ENCODE data around the gene MBOAT1.
A peak's percentile ranks its signal among the peaks of the same experiment; 100 is the strongest.

Gene MBOAT1

DNA sequence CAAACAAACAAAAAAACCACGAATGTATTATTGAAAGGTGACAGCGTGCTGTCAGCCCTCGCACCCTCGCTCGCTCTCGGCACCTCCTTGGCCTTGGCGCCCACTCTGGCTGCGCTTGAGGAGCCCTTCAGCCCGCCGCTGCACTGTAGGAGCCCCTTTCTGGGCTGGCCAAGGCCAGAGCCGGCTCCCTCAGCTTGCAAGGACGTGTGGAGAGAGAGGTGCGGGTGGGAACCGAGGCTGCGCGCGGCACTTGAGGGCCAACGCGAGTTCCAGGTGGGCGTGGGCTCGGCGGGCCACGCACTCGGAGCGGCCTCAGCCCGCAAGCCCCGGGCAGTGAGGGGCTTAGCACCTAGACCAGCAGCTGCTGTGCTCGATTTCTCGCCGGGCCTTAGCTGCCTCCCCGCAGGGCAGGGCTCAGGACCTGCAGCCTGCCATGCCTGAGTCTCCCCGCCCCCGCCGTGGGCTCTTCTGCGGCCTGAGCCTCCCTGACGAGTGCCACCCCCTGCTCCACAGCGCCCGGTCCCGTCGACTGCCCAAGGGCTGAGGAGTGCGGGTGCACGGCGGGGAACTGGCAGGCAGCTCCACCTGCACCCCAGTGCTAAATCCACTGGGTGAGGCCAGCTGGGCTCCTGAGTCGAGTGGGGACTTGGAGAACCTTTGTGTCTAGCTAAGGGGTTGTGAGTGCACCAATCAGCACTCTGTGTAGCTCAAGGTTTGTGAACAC is 20.9 kb upstream of the MBOAT1 start:
- no peak for DNase-seq

DNA sequence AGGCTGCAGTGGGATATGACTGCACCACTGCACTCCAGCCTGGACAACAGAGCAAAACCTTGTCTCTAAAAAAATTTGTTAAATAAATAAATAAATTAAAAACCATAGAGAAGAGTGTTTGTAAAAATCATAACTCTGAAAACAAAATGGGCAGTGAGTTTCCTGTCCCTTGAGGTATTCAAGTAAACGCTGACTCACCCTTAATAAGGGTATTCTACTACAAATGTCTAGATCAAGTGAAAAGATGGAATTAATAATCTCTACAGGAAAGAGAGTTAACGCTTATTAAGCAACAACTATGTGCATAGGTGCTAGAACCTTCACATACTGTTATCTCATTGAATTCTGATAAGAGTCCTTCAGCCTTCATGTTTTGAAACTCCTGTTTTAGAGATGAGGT is 19.9 kb upstream of the MBOAT1 start:
- no peak for DNase-seq

DNA sequence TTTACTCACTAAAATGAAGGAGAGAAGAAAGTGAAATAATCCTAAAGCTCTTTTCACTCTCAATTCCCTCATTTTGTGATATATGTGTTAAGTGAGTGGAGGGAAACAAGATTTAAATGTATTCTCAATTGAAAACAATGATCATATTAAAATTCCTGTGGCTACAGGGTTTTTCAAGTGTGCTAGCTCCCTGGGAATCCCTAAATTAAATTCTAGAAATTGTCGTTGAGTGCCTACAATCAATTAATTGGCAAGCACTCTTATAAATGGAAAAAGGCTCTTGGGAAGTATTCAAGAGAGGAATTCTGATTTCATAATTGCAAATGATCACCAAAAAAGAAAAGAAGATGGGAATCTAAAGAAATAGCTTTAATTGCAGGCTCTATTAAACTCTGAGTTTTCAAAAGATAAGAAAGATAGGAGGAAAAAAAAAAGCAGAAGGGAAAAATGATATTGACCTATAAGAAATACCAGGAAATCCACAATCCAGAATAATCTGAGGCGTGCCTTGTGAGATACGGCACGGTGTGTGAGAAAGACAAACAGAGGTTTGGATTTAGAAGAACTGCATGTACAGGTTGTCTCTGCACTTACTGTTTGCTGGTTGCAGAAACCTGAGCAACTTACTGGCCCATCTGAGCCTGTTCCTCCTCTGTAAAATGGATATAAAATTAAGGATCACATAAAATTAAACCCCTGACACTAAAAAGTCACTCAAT is 18.3 kb upstream of the MBOAT1 start:
- DNase-seq: no peak

DNA sequence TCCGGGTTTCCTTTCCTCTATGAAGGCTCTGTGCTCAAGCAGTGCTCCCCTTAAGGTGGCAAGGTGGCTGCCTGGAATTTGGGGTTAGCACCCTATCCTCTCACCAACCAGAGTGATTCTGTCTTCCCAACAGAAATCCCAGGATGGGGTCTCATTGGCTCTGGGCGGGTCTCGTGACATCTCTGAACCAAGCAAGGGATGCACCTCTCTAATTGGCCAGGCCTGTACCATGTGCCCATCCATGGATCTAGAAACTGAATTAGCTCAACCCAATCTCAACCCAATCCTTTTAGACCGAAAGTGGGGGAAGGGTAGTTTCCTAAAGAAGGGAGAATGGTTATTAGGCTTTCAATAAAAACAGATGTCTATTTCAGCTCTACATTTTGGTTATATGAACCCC is 17.6 kb upstream of the MBOAT1 start:
- DNase-seq: no peak

DNA sequence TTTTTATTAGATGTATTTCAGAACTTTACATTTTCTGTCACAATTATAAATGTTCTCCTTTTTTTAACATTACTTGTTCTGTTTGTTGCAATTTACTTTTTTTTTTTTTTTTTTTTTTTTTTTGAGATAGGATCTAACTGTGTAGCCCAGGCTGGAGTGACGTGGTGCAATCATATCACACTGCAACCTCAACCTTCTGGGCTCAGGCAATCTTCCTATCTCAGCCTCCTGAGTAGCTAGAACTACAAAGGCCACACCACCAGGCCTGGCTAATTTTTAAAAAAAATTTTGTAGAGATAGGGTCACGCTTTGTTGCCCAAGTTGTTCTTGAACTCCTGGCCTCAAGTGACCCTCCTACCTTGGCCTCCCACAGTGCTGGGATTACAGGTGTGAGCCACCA is 15.1 kb upstream of the MBOAT1 start:
- no peak for DNase-seq

DNA sequence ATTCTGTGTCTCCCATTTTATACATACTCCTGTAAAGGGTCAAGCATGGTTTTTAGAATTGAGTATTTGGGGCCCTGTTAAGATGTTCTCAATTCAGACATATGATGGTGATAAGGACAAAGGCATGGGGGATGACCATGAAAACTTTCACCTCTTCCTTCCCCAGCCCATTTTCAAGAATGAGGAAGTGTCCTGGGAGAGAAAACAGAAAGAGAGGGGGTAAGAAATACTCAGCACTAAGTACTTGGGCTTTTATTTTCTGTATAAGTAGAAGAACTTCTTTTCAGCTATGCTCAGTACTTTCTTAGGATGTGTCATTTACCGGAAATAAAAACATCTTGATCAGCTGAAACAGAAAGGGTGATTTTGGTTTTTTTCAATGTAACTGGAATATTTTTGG is 10.9 kb upstream of the MBOAT1 start:
- DNase-seq: no peak

DNA sequence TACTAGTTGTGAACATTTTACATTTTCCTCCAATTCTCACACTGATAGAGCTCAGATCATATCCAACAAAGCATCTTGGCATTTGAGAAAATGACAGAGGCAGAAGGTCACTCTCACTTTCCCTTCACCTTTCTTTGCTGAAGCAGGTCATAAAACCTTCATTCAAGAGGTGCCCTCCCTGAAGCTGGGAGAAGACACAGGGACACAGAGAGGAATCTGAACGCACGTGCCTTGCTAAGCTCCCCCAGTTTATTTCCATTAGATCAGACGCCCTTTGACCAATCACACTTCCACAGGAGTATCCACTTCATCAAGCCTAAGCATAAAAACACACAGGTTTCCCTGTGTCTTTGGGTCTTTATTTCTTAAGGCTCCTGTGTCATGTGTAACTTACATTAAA is 9.2 kb upstream of the MBOAT1 start:
- DNase-seq: no peak

DNA sequence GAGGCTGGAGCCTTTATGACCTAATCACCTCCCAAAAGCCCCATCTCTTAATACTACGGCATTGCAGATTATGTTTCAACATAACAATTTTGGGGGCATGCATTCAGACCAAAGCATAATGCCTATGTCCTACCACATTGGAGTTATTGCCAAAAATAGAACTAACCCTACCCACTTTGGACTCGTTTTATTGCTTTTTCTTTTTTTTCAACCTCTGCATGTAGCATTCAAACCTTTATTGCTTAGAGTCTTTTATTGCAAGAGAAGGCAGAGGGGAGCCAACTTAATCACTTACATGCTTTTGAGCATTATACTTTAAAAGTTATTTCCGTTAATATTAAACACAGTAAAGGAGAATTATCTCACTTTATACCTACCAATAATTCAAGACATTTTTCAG is 8.1 kb upstream of the MBOAT1 start:
- no peak for DNase-seq

DNA sequence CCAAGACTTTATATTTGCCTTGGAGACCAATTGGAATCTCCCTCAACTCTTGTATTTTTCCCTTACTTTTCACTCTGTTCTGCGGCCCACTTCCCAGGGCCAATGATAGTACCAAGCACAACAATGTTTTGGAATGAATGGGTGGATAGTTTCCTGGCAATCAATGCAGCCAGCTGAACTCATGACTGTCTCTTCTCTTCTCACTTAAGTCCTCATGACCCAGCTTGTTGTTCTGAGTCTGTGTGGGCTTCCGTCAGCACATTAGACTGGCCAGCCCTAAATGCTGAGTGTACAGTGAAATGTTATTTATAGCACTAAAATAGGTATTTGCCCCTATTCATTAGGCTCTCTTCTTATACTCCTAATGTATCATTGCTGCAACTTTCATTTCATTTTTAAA is 5.6 kb upstream of the MBOAT1 start:
- DNase-seq: no peak

DNA sequence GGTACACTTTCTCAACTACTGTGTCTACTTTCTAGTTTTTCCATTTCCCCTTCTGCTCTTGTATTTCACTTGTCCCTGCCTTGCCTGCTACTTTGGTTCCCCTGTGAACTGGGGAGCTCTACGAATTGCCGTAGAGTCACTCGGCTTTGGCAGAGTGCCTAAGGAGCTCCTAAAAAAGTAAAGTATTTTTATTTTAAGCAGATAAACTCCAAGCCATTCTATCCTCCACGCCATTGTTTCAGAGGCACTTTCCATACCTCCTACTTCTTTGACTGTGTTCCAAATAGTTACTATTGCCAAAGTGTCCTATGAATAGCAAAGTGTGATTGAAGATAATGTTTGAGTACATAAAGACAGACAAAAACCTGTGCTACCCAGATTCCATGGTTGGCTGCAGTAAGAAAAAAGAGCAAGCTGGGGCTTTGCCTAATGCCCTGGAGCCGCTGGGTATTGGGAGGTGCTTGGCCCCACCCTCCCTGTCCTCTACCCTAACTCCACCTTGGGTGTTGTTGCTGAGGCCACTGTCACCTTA is 5.1 kb upstream of the MBOAT1 start:
- no peak for DNase-seq

DNA sequence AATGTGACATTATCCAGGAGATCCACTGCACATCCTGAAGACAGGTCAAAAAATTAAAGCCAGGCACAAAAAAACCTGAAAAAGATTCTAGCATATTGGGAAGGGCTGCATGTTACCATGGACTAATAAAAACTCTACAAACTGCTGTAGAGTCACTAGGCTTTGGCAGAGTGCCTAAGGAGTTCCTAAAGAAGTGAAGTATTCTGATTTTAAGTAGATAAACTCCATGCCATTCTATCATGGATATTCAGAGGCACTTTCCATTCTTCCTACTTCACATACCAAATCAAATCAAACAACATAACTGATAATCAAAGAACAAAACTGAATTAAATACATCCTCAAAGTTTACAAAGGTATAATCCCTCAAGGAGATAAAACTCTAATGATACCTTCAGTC is 3.0 kb upstream of the MBOAT1 start:
- no peak for DNase-seq

DNA sequence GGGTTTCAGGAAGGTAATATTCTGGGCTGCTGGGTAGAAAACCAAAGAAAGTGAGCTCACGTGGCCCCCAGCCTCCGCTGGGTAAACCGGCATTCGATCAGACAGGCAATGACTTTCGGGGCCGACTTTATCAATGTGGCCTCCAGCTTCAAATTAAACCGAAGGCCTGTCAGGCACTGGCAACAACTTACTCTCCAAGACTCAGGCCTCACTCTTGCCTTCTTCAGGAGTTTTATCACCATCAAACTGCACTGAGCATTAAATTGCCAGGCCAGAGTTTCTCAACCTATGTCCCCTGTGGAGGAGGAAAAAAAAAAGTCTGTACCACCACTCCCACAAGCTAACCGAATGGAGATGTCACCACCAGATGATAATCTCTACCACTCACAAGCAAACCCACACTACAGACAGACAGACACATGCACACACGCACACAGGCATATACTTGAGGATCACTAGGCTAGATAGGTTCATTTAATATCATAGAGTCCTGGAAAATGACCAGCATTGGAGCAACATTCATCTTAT is 1.1 kb upstream of the MBOAT1 start:
- DNase-seq: peak; percentile 50

DNA sequence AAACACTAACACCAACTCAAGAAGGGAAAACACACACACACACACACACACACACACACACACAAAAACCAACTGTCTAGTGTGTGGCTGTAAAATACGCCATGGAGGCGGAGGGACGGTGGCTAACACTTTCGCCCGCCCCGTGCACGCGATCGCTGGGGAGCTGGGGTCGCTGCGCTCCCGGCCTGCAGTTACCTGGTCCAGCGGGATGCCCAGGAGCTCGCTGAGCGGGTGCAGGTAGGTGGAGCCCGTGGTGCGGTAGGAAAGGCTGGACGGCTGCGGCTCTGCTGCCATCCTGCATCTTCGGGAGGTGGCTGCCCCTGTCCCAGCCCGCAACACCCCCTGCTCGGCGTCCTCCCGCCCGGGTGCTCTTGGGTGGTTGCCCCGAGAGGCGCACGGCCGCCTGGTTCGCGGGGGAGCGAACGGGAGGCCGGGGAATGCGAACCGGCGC is 303 bp downstream of the MBOAT1 start:
- no peak for DNase-seq

DNA sequence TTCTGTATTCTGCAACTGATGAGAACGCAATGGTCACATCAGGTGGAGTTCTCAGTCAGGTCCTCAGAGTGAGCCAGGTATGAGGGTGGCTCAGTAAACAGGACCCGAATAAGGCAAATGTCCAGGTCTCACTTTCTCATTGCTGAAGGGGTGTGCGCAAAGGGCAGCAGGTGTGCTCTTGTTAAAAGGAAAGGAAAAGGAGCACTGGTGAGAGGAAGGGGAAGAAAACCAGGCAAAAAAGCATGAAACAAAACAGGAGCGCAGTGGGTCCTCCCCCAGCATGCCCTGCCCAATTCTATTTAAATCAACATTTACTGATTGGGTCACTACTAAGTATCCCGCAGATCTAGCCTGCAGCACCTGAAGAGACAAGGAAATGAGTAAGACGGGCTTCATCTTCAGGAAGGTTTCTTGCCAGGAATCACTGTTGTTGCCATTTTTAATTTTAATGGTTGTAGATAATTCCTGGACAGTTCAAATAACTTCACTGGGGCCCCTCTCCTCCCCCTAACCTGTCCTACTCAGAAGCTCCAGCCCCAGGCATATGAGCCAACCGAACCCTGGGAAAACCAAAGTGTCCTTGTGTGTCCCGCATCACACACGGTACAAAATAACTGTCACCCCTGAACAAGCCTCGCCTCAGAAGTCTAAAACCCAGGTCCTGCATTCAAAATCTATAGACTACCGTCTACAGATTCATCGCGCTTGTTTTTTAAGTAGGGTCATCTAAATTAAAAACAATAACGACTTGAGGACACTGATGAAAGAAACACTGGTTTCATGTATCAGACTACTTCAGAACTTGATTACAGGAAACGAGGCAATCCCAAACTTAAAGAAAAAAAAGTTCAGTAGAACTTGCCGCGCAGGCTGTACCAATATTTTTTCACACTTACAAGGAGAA is 980 bp downstream of the MBOAT1 start:
- no peak for DNase-seq

DNA sequence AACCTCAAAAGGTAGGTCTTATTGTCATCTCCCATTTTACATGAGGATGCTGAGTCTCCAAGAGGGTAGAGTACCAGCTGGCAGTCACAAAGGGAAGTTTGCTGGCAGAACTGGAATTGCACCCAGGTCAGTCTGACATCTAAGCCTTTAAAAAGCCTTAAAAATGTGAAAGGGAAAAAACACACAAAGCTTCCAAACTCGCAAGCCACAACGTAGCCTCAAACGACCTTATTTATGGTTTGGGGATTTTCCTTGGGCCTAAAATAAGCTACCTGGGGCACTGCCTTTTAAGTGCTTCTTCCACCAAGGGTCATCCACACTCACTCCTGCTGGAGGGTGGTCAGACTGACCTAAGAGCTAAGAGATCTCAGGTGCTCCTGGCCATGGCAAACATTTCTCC is 2.1 kb downstream of the MBOAT1 start:
- no peak for DNase-seq

DNA sequence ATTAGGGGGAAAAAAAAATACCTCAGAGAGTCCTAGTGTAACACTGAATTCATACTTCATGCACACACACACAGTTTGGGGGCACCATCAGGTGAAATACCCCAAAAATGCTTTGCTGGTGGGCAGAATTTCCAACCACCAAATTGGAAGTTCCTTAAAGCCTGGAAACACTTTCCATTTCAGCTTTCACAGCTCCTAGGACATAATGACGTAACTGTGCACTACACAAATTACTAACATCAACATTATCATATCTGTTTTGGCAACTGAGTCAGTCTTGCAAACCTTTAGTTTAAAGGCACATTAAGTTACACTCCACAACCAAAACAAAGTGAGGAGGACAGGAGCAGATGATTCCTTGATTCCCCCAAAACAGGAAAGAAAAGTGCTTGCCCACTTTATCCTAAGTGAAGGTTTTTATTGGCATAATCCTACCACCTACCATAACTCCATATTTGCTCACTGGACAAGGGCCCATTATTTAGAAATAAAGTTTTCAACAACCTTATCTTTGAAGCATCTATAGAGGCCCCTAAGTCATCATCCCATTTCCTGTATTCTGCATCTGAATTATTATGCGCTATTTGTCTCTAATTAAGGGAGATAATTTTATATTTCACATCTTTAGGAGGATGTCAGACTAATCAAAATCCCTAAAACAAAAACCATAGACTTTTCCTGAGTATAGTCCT is 3.4 kb downstream of the MBOAT1 start:
- DNase-seq: no peak

DNA sequence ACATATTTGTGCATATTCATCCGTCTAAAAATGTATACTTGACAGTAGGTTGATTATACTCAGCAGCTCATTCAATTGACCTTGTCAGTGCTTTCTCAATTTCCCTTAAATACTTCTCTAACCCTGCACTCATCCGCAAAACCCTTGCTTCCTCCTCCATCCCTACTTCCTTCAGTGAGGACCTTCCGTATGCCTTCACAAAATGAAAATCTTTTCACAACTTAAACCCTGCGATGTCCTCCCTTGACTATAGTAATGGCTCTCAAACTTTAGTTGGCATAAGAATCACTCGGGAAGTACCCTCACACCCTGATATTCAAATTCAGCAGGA is 5.2 kb downstream of the MBOAT1 start:
- no peak for DNase-seq

DNA sequence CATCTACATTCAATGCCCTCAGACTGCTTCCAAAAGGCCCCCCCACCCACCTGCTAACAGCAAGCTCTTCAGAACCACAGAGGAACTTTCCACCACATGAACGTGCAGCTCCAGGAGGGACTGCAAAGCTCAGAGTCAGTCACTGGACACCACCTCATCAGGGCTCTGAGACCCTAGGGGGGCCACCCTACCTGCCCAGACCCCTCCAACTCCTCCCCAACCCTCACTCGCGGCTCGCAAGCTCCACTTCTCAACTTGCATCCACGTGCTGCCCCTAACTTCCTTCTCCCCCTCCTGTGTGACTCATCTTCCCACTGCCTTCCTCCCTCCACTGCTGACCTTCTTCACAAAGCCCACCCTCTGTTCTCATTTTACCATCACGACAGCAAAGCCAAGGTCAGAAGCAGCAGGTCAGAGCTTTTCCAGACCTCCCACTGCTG is 6.5 kb downstream of the MBOAT1 start:
- no peak for DNase-seq

DNA sequence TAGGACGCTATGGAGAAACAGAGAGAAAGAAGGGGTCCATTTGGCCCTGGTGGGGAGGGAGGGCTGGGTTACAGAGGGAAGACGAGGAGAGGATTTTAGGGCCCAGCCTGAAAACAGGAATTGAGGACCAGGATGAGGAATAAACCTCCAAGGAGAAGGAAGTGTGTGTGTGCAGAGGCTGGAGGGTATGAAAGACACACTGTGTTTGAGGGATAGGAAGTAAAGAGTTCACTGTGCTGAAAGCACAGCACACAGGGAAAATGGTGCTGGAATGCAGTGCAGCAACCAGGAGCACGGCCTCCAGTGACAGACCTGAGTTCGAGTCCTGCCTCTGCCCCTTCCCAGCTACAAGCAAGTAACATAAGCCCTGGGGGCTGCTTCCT is 7.8 kb downstream of the MBOAT1 start:
- no peak for DNase-seq

DNA sequence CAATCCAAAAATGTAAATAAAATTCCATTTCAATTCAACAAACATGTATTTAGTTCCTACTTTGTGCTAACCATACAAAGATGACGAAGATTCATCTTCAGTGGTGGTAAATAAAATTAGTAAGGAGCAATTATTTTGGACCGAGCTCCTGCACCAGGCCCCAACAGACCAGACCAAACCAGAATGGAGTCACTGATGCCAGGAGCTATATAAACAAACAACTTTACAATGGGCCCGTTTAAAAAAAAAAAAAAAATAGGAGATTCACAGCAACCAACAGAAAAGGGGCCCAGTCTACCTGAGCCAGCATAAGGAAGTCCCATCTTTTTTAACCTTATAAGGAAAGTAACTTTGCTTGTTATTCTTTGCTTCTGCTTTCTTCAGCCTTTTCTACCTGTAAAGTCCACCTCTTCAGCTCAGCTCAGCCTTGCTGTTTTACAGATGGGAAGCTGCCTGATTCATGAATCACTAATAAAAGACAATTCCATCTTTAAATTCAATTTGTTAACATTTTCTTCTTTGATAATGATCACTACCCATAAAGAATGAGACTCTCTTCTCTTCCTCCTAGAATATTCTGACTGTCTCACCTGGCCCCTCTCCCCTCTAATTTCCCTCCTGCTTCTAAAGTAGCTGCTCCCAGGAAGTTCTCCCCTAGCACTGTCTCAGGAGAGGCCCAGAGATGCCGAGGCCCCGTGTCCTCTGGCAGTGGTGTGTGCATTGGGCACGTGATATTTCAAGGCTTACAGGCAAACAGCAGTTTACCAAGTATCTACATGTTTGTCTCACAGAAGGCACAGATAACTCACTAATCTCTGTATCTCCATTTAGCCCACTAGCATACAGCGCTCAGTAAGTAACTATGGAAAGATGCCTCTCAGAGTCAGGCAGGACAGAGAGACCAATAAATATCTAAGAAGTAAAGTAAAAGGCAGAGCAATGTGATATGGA is 8.4 kb downstream of the MBOAT1 start:
- no peak for DNase-seq

DNA sequence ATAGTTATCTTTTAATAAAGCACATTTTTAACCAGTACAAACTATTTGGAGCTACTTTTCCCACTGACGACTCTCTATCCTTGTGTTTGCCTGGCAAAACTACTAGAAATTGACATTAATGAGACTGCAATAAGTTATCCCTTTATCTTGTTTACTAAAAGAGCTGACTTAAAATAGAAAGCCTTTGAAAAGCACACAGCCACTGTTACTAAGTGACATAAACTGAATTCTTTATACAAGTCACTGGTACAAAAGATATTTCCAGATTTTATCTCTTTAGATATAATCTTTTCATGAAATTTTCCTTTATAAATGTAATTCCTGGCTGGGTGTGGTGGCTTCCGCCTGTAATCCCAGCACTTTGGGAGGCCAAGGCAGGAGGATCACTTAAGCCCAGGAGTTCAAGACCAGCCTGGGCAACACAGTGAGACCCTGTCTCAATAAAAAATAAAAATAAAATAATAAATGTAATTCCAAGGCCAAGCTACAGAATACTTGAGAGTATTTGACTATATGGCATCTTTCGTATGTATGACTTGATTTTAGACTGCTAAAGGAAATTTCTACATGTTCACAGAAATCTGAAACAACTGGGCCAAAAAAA is 9.5 kb downstream of the MBOAT1 start:
- no peak for DNase-seq
